Trophoblast cell (in vitro differentiated cells and primary cell): Measurements from ENCODE around the gene LIPN. TPM values are rescaled to one million over a fixed set of nuclear protein-coding genes. Genes with fewer than 3 reads are reported as not detected.

Experiments used
- DNase-seq, 2 donors: peaks; one replicate each; pipeline ENCODE4 v3.0.0-alpha.2; 2016
- H2AFZ ChIP-seq: 2 replicates; pipeline ENCODE4 v1.6.1; 2013; ENCODE audit warnings: low read length, moderate library complexity, mild to moderate bottlenecking; ENCODE audit not compliant: insufficient read depth, poor library complexity
- H2AK5ac ChIP-seq: 2 replicates; pipeline ENCODE4 v1.6.1; 2013; ENCODE audit warnings: mild to moderate bottlenecking, low read length
- H2BK120ac ChIP-seq: 2 replicates; pipeline ENCODE4 v1.6.1; 2013; ENCODE audit warnings: low read length, mild to moderate bottlenecking, moderate library complexity; ENCODE audit not compliant: insufficient read depth, poor library complexity
- H2BK12ac ChIP-seq: 2 replicates; pipeline ENCODE4 v1.6.1; 2013; ENCODE audit warnings: mild to moderate bottlenecking, low read length, moderate library complexity
- H2BK5ac ChIP-seq: 2 replicates; pipeline ENCODE4 v1.6.1; 2013; ENCODE audit warnings: low read length, low read depth, moderate library complexity, mild to moderate bottlenecking; ENCODE audit not compliant: poor library complexity
- H3K14ac ChIP-seq: 2 replicates; pipeline ENCODE4 v1.6.1; 2013; ENCODE audit warnings: mild to moderate bottlenecking, low read length
- H3K18ac ChIP-seq: 2 replicates; pipeline ENCODE4 v1.6.1; 2013; ENCODE audit warnings: mild to moderate bottlenecking, low read length
- H3K23ac ChIP-seq: 2 replicates; pipeline ENCODE4 v1.6.1; 2013; ENCODE audit warnings: low read length
- H3K27ac ChIP-seq: 2 replicates; pipeline ENCODE4 v1.5.1; 2013; ENCODE audit warnings: low read depth, mild to moderate bottlenecking, inconsistent platforms, low read length, moderate library complexity
- H3K27me3 ChIP-seq: 2 replicates; pipeline ENCODE4 v1.6.1; 2013; ENCODE audit warnings: inconsistent platforms, mild to moderate bottlenecking, low read length, moderate library complexity; ENCODE audit not compliant: insufficient read depth
- H3K36me3 ChIP-seq, 2 experiments: 1 replicate in 1 of 2; 2 replicates in 1 of 2; pipeline ENCODE4 v1.6.1; 2013; ENCODE audit warnings: low read length in 2 of 2, mild to moderate bottlenecking in 2 of 2, moderate library complexity in 1 of 2; ENCODE audit not compliant: insufficient read depth in 2 of 2, control insufficient read depth in 1 of 2
- H3K4ac ChIP-seq: 2 replicates; pipeline ENCODE4 v1.6.1; 2013; ENCODE audit warnings: low read depth, mild to moderate bottlenecking, low read length, moderate library complexity
- H3K4me1 ChIP-seq, 2 experiments: 1 replicate in 1 of 2; 2 replicates in 1 of 2; pipeline ENCODE4 v1.6.1; 2013; ENCODE audit warnings: low read length in 2 of 2, mild to moderate bottlenecking in 2 of 2, moderate library complexity in 1 of 2; ENCODE audit not compliant: insufficient read depth in 2 of 2, control insufficient read depth in 1 of 2
- H3K4me2 ChIP-seq: 2 replicates; pipeline ENCODE4 v1.6.1; 2013; ENCODE audit warnings: inconsistent platforms, mild to moderate bottlenecking, low read length, moderate library complexity
- H3K4me3 ChIP-seq: 2 replicates; pipeline ENCODE4 v1.5.1; 2013; ENCODE audit warnings: mild to moderate bottlenecking, low read depth, low read length, inconsistent platforms
- H3K79me1 ChIP-seq: one replicate; pipeline ENCODE4 v1.6.1; 2013; ENCODE audit warnings: low read length
- H3K79me2 ChIP-seq: 2 replicates; pipeline ENCODE4 v1.6.1; 2013; ENCODE audit warnings: low read length, mild to moderate bottlenecking; ENCODE audit not compliant: control insufficient read depth, insufficient read depth, poor library complexity
- H3K9ac ChIP-seq: 2 replicates; pipeline ENCODE4 v1.6.1; 2013; ENCODE audit warnings: mild to moderate bottlenecking, low read length
- H3K9me3 ChIP-seq: 2 replicates; pipeline ENCODE4 v1.6.1; 2013; ENCODE audit warnings: low read depth, mild to moderate bottlenecking, control low read depth, inconsistent platforms, low read length; ENCODE audit not compliant: insufficient read depth
- H4K12ac ChIP-seq: 2 replicates; pipeline ENCODE4 v1.6.1; 2013; ENCODE audit warnings: low read depth, mild to moderate bottlenecking, low read length, moderate library complexity
- H4K8ac ChIP-seq: 2 replicates; pipeline ENCODE4 v1.6.1; 2013; ENCODE audit warnings: low read depth, mild to moderate bottlenecking, low read length, moderate library complexity
- H4K91ac ChIP-seq: one replicate; pipeline ENCODE4 v1.6.1; 2013; ENCODE audit warnings: low read depth, mild to moderate bottlenecking, low read length, moderate library complexity
- WGBS: extraction: QIAGEN DNeasy Blood & Tissue Kit; methylation state at CpG from one replicate; pipeline ENCODE4 v1.1.7; 2013; ENCODE audit warnings: missing lambda C conversion rate; ENCODE audit not compliant: insufficient read length, insufficient coverage; ENCODE audit errors: extremely low coverage; 5-methylcytosine and 5-hydroxymethylcytosine counted together
- polyA plus RNA-seq: library from polyadenylated mRNA; stranded (reverse); fragments of 200-250 nt; gene quantifications from 2 replicates; pipeline ENCODE4 v1.2.3, GENCODE V29; 2013

The LIPN gene
- not detected in 2 replicates for polyA plus RNA-seq

- Histone ChIP-seq H4K12ac (no peak within 1 kb of the TSS), H3K4me2 (no peak within 1 kb of the TSS), H3K27me3 (no peaks in the 10 kb centered on the region), H3K27ac (no peak within 1 kb of the TSS), H3K23ac (no peak within 1 kb of the TSS), H2BK120ac (no peak within 1 kb of the TSS), H3K18ac (no peak within 1 kb of the TSS), H4K91ac (no peak within 1 kb of the TSS), H3K79me1 (no peaks in the 10 kb centered on the region), H2BK12ac (no peak within 1 kb of the TSS), H3K4me3 (no peak within 1 kb of the TSS), H3K79me2 (no peaks in the 10 kb centered on the region), H3K9ac (no peak within 1 kb of the TSS), H2AFZ (no peak within 1 kb of the TSS), H2AK5ac (no peak within 1 kb of the TSS), H3K4me1 (no peaks in the 10 kb centered on the region), H3K36me3 (no peaks in the 10 kb centered on the region), H4K8ac (no peak within 1 kb of the TSS), H3K14ac (no peak within 1 kb of the TSS), H3K9me3 (no peaks in the 10 kb centered on the region), H2BK5ac (no peak within 1 kb of the TSS), H3K4ac (no peak within 1 kb of the TSS)
- DNase-seq = peak; percentile 24 to 63
- WGBS = no CpG with 5 or more reads among the region's 7 CpGs
Observed at GRCh38 chr10:88759366-88760101, at the start of gene LIPN. TSS of gene LIPN (plus strand) at chr10:88760020. CDS start at chr10:88761406, 1,386 bp downstream.

- Histone ChIP-seq H3K4me1 (no peaks in the 10 kb centered on the region), H4K91ac (no peak overlapping the region), H4K12ac (no peak overlapping the region), H2AK5ac (no peak overlapping the region), H3K27ac (no peak overlapping the region), H3K9me3 (no peaks in the 10 kb centered on the region), H3K27me3 (no peaks in the 10 kb centered on the region), H2BK12ac (no peak overlapping the region), H3K9ac (no peak overlapping the region), H2AFZ (no peak overlapping the region), H2BK5ac (no peak overlapping the region), H3K14ac (no peak overlapping the region), H4K8ac (no peak overlapping the region), H3K79me2 (no peaks in the 10 kb centered on the region), H3K4me3 (no peak overlapping the region), H3K4me2 (no peak overlapping the region), H3K4ac (no peak overlapping the region), H3K23ac (no peak overlapping the region), H2BK120ac (no peak overlapping the region), H3K79me1 (no peaks in the 10 kb centered on the region), H3K18ac (no peak overlapping the region), H3K36me3 (no peaks in the 10 kb centered on the region)
- DNase-seq = no peak
- no CpG with 5 or more reads among the region's 1 CpG for WGBS
Observed at GRCh38 chr10:88715517-88715916, 44.3 kb upstream of the LIPN start.

- Histone ChIP-seq H2BK120ac (no peak overlapping the region), H2BK5ac (no peak overlapping the region), H3K9me3 (no peaks in the 10 kb centered on the region), H3K18ac (no peak overlapping the region), H2BK12ac (no peak overlapping the region), H4K91ac (no peak overlapping the region), H3K14ac (no peak overlapping the region), H3K79me2 (no peaks in the 10 kb centered on the region), H3K27ac (no peak overlapping the region), H3K4me3 (no peak overlapping the region), H3K4ac (no peak overlapping the region), H3K79me1 (no peaks in the 10 kb centered on the region), H2AFZ (no peak overlapping the region), H2AK5ac (no peak overlapping the region), H4K12ac (no peak overlapping the region), H3K23ac (no peak overlapping the region), H3K36me3 (no peaks in the 10 kb centered on the region), H3K4me2 (no peak overlapping the region), H3K4me1 (no peaks in the 10 kb centered on the region), H3K27me3 (no peaks in the 10 kb centered on the region), H3K9ac (no peak overlapping the region), H4K8ac (no peak overlapping the region)
- DNase-seq = no peak
- no CpG with 5 or more reads among the region's 4 CpGs for WGBS
Observed at GRCh38 chr10:88721392-88721791, 38.4 kb upstream of the LIPN start.

GRCh38 chr10:88725798-88726197 is 34.0 kb upstream of the LIPN start:
- H3K36me3 ChIP-seq = no peaks in the 10 kb centered on the region
- no peak overlapping the region for H3K14ac ChIP-seq
- H3K9me3 ChIP-seq = peaks cover 6% of the 10 kb centered on the region
- DNase-seq = no peak
- no peaks in the 10 kb centered on the region for H3K79me2 ChIP-seq
- no peak overlapping the region for H2AK5ac ChIP-seq
- H2BK120ac ChIP-seq = no peak overlapping the region
- no peak overlapping the region for H3K27ac ChIP-seq
- no peak overlapping the region for H4K8ac ChIP-seq
- no peak overlapping the region for H3K18ac ChIP-seq
- H3K79me1 ChIP-seq = no peaks in the 10 kb centered on the region
- no peaks in the 10 kb centered on the region for H3K4me1 ChIP-seq
- H3K23ac ChIP-seq = no peak overlapping the region
- no peak overlapping the region for H2BK5ac ChIP-seq
- H4K12ac ChIP-seq = no peak overlapping the region
- no peaks in the 10 kb centered on the region for H3K27me3 ChIP-seq
- H2AFZ ChIP-seq = no peak overlapping the region
- H4K91ac ChIP-seq = no peak overlapping the region
- H2BK12ac ChIP-seq = no peak overlapping the region
- no peak overlapping the region for H3K9ac ChIP-seq
- no CpG with 5 or more reads among the region's 1 CpG for WGBS
- H3K4me3 ChIP-seq = no peak overlapping the region
- no peak overlapping the region for H3K4me2 ChIP-seq
- no peak overlapping the region for H3K4ac ChIP-seq
